SH-SY5Y (cell line): ENCODE data around the gene NMU.

Experiments used
- GATA2 ChIP-seq: IDR thresholded peaks from 2 replicates; pipeline ENCODE4 v1.6.1; 2011; ENCODE audit warnings: mild to moderate bottlenecking, low read depth, low read length
- GATA3 ChIP-seq: IDR thresholded peaks from 2 replicates; pipeline ENCODE4 v1.6.1; 2011; ENCODE audit warnings: low read depth, mild to moderate bottlenecking, low read length, moderate library complexity

Gene NMU

DNA sequence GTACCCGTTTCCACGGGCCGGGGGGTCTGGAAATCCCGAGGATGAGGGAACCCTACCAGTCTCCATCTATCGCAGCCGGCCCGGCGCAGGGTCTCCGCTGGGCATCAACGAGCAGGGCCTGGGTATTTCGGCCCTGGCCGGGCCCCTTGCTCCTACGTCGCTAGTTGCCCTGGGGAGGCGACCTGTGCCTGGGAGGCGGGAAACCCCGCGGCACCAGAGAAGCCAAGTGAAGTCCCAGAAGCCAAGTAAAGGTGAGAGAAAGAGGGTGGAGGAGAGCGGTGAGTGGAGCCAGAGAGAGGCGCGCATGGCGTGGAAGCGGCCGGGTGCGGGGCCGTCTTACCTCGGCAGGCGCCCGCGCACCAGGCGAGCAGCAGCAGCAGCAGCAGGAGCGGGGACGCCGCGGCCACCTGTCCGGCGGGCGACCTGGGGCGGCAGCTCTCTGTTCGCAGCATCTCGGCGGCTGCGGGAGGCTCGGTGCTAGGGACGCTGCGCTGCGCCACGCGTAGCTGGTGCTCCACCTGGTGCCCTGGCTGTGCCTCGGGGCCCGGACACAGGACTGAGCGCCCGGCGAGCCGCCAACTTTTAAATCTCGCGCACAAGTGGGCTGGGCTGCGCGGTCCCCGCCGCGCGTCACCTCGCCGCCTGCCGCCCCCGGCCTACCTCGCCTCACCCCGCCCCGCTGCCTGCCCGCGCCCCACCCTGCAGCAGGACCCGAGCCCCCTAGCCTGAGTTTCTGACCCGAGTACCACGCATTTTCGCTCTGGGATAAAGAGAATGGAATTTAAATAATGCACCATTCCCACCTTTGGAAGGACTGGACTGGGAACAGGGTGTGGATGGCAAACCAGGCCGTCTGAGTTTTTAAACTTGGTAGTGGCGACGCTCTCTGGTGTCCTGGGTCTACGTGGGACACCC is at the start of gene NMU:
NMU (minus strand) TSS at position 558 of the 915 bp plus-strand sequence; CDS start at position 452, 106 bp downstream.
- TF ChIP-seq GATA3 (no peak), GATA2 (no peak)

- TF ChIP-seq GATA3, result no peak
- no peak for TF ChIP-seq GATA2
These were observed 48.2 kb upstream of the NMU start for GRCh38 chr4:55684276-55684675.

DNA sequence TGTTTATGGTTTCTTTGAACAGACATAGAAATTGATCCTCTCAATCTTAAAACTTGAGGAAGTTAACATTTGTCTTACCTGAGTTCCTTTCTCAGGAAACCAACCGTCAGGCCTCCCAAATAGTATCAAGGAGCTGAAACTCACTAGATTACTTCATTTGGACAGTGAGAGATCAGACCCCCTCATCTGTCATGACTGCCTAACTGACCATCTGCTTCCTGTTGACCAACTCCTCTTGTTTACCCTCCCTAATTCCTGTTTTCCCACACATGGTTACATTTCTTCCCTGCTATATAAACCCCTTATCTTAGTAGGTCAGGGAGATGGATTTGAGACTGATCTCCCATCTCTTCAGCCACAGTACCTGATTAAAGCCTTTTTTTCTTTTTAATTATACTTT is 46.2 kb upstream of the NMU start:
- TF ChIP-seq GATA2 (no peak), GATA3 (no peak)

DNA sequence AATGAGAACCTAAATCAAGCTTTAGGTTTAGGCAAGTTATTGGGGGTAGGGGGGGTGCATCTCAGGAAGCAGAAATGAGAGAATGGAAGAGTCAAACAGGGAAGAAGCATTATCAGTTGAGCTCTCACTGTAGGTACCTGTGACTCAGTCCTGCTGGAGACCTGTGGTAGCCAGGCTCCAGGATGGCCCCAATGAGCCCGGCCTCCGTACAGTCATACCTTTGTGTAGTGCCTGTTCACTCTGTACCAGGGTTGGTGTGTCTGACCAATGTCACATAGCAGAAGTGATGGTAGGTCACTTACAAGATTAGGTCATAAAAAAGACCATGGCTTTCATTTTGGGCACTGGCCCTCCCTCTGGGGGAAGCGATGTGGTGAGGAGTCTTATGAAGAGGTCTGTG is 45.3 kb upstream of the NMU start:
- TF ChIP-seq GATA2 (no peak), GATA3 (no peak)

- TF ChIP-seq GATA3 (no peak), GATA2 (no peak)
These were observed 39.2 kb upstream of the NMU start for GRCh38 chr4:55675196-55675793.

- TF ChIP-seq GATA3 (no peak), GATA2 (no peak)
These were observed 37.3 kb upstream of the NMU start for GRCh38 chr4:55673424-55673823.

GRCh38 chr4:55671667-55672066 is 35.6 kb upstream of the NMU start:
- TF ChIP-seq GATA2 (no peak), GATA3 (no peak)

- no peak for TF ChIP-seq GATA3
- TF ChIP-seq GATA2, result no peak
These were observed 34.6 kb upstream of the NMU start for GRCh38 chr4:55670695-55671094.

- TF ChIP-seq GATA2 (no peak), GATA3 (no peak)
These were observed 32.4 kb upstream of the NMU start for GRCh38 chr4:55668449-55668848.

- TF ChIP-seq GATA3 (no peak), GATA2 (no peak)
These were observed 30.4 kb upstream of the NMU start for GRCh38 chr4:55666535-55666934.

- TF ChIP-seq GATA2 (no peak), GATA3 (no peak)
These were observed 27.0 kb upstream of the NMU start for GRCh38 chr4:55663145-55663544.

- TF ChIP-seq GATA2 (no peak), GATA3 (no peak)
These were observed 25.4 kb upstream of the NMU start for GRCh38 chr4:55661398-55662056.

DNA sequence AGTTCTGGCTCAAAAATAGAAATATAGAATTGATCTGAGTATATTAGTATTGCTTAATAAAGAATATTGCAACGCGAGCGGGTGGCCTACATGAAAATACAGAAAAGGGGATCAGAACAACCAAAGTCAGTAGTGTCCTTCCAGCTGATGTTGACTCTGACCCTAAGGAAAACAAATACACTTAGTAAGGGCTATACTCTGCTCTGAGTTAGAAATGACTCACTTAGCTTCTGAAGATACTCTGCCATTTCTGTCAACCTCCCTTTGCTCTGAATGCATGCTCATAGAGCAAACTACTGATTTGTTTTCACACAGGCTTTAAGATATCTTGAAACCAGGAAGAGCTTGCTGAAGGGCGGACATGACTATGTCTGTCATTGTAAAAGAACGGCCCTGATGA is 22.6 kb upstream of the NMU start:
- TF ChIP-seq GATA3 (no peak), GATA2 (no peak)

- no peak for TF ChIP-seq GATA2
- no peak for TF ChIP-seq GATA3
These were observed 18.0 kb upstream of the NMU start for GRCh38 chr4:55654131-55654530.
